Measurements from ENCODE around the gene SNAP29. TPM values are rescaled to one million over a fixed set of nuclear protein-coding genes. Genes with fewer than 3 reads are reported as not detected.

The SNAP29 gene
- total RNA-seq (2011; cell fraction: chromatin; rRNA removed; ENCODE audit: low replicate concordance): 63.6 and 66.4 TPM in 2 replicates
- total RNA-seq (2011; cell fraction: nucleolus; rRNA removed): 39.3 and 45.4 TPM in 2 replicates
- total RNA-seq (2011; cell fraction: nucleoplasm; rRNA removed): 59.8 and 84.4 TPM in 2 replicates
- 71.4 and 89.3 TPM in 2 replicates for total RNA-seq (2014; rRNA removed)
- total RNA-seq (2014; rRNA removed; fragmentation: Illumina TruSeq; extraction: Trizol): 58.1 and 64.4 TPM in 2 replicates
- total RNA-seq (2015; rRNA removed; fragmentation: Illumina TruSeq; extraction: Trizol): 70.6 and 75.9 TPM in 2 replicates
- 122 and 123 TPM in 2 replicates for total RNA-seq (2021)
- polyA plus RNA-seq (2011; rRNA removed): 187 and 200 TPM in 2 replicates
- polyA plus RNA-seq (2011; cell fraction: cytosol; rRNA removed): 97.0 and 115 TPM in 2 replicates
- 51.6 and 70.0 TPM in 2 replicates for polyA plus RNA-seq (2011; cell fraction: nucleus; rRNA removed)
- polyA plus RNA-seq (2012): 105 and 162 TPM in 2 replicates
- 181 and 250 TPM in 2 replicates for polyA plus RNA-seq (2014; fragmentation: Illumina TruSeq; extraction: Trizol)
- 10 to 100 TPM; 19.5 to 22.8 TPM for polyA plus RNA-seq (2014; fragmentation: Nextera tagmentation; extraction: Ambion mirVana)
- 136 and 161 TPM in 2 replicates for polyA plus RNA-seq (2014; rRNA removed)
- polyA minus RNA-seq (2011; rRNA and poly(A)+ RNA removed): 89.0 and 94.5 TPM in 2 replicates
- 44.9 and 53.1 TPM in 2 replicates for polyA minus RNA-seq (2011; cell fraction: cytosol; rRNA and poly(A)+ RNA removed)
- 14.3 and 25.0 TPM in 2 replicates for polyA minus RNA-seq (2011; cell fraction: nucleus; rRNA and poly(A)+ RNA removed)
- percentile 90 among the genes with signal in this experiment for Bru-seq, nascent RNA
- BruChase-seq, experiment 1, labeled RNA remaining after a 2-hour chase: percentile 83 among the genes with signal in this experiment
- BruChase-seq, experiment 2, labeled RNA remaining after a 6-hour chase: percentile 83 among the genes with signal in this experiment
- long read RNA-seq, experiment 1, full-length matches to known transcripts: 369 of 762 reads
- long read RNA-seq, experiment 1, partial matches to known transcripts: 348 of 762 reads
- long read RNA-seq, experiment 1, other reads (novel, unspliced or antisense): 45 of 762 reads
- long read RNA-seq, experiment 2, full-length matches to known transcripts: 135 of 186 reads
- long read RNA-seq, experiment 2, partial matches to known transcripts: 10 of 186 reads
- long read RNA-seq, experiment 2, other reads (novel, unspliced or antisense): 41 of 186 reads
- long read RNA-seq, experiment 3, full-length matches to known transcripts: 150 of 159 reads
- long read RNA-seq, experiment 3, partial matches to known transcripts: 5 of 159 reads
- long read RNA-seq, experiment 3, other reads (novel, unspliced or antisense): 4 of 159 reads

DNA sequence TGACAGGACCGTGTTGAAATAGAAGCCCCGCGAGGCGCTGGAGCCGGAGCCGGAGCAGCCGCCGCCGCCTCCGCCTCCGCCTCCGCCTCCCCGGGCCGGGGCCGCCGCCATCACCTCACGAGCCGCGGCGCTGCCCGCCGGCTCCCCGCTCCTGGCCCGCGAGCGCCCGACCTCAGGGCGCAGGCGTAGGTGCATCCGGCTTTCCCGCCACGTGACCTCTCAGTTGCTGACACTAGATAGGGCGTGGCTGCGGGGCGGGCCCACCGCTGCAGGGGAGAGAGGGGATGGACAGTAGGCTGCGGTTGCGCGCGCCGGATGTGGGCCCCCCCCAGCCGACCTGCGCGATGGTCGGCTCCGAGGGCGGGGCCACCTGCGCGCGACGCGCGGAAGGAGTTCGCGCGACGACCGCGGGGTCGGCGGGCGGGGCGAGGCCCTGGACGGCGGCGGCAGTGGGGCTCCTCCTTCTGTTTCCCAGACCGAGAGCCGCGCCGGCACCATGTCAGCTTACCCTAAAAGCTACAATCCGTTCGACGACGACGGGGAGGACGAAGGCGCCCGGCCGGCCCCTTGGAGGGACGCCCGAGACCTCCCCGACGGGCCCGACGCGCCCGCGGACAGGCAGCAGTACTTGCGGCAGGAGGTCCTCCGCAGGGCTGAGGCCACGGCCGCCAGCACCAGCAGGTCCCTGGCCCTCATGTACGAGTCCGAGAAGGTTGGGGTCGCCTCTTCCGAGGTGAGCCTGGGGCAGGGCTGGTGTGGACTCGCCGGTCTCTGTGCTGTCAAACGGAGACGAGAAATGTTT is at the start of gene SNAP29, which contains the start of gene PI4KA:
TSS of gene SNAP29 (plus strand) at position 393 of the 802 bp plus-strand sequence. CDS start at position 497, 104 bp downstream.
TSS of gene PI4KA (minus strand) at position 197 of the 802 bp plus-strand sequence. CDS start at position 111, 86 bp downstream.
- Histone ChIP-seq H3K9me3 (replicated peaks; ENCODE audit: control insufficient read depth, insufficient read depth, low read depth, low read length) (no peaks in the 10 kb centered on the region), H3K36me3 (ENCODE audit: control insufficient read depth, insufficient read depth, low read length) (peaks cover 27% of the 10 kb centered on the region; the same call in 2 of the 3 replicates), H3K4me1 (replicated peaks in 1 of 2; ENCODE audit: control insufficient read depth in 2 of 2, insufficient read depth in 2 of 2, low read length in 2 of 2) (peaks cover 53 to 78% of the 10 kb centered on the region in 2 experiments), H4K20me1 (replicated peaks; ENCODE audit: control insufficient read depth, insufficient read depth, low read length) (peaks cover 27% of the 10 kb centered on the region), H3K79me2 (ENCODE audit: control insufficient read depth, insufficient read depth, low read length) (peaks cover 84% of the 10 kb centered on the region), H3K9me1 (ENCODE audit: control insufficient read depth, insufficient read depth, low read length) (no peaks in the 10 kb centered on the region), H3K4me2 (ENCODE audit: insufficient read depth, low read length) (peak within 1 kb of the TSS; percentile 93), H3K4me3 (peak within 1 kb of the TSS; percentile 57), H3K9ac (ENCODE audit: insufficient read depth in 1 of 2, low read depth in 2 of 2, low read length in 2 of 2) (peak within 1 kb of the TSS; percentile 84 to 95), H2AFZ (ENCODE audit: low read depth, low read length) (peak within 1 kb of the TSS; percentile 93), H3K27me3 (ENCODE audit: control insufficient read depth in 2 of 2, insufficient read depth in 2 of 2, low read length in 2 of 2) (no peaks in the 10 kb centered on the region), H3K27ac (ENCODE audit: extremely low read depth, low read depth, low read length) (peak within 1 kb of the TSS; percentile 79)
- no TSS peak for BruUV-seq (replicated peaks)
- peak; percentile 100 for DNase-seq (ENCODE audit: extremely low read depth in 1 of 4, low spot score in 3 of 4)
- POLR2A ChIA-PET: interaction anchor here (0.6 to 11.8 kb wide), 11 partner anchors 8 to 749 kb away, joined by 3 to 172 read pairs (median 4); partner anchors contain the start of gene LZTR1
- peak; percentile 92 for ATAC-seq
- under 1% methylated on average over 100 of the region's 100 CpGs for WGBS (ENCODE audit: insufficient coverage, low coverage, missing lambda C conversion rate)
- in situ Hi-C loops (cut with MboI) (no loop called here), intact Hi-C loops (cut with micrococcal nuclease) (loop anchor here (1.0 to 10.0 kb wide), 4 partner anchors 8 to 796 kb away; partner anchors contain the start of genes CRKL and THAP7)
- FAIRE-seq: peak; percentile 86
- CTCF ChIA-PET (ENCODE audit: low intra/inter-chr PET ratio): interaction anchor here (1.0 to 1.4 kb wide), 3 partner anchors 26 to 123 kb away, joined by 3 to 4 read pairs (median 3); partner anchors contain the start of gene LZTR1
- no peak for TF ChIP-seq KAT7 (CRISPR knock-in tag; IDR thresholded peaks at IDR 0.05; ENCODE audit: borderline replicate concordance)
- no peak for TF ChIP-seq ZNF431 (CRISPR knock-in tag; IDR thresholded peaks at IDR 0.05)
- peak; percentile 82 for TF ChIP-seq HCFC1 (IDR thresholded peaks at IDR 0.05; ENCODE audit: low read depth, low read length)
- TF ChIP-seq, protein P1, sequence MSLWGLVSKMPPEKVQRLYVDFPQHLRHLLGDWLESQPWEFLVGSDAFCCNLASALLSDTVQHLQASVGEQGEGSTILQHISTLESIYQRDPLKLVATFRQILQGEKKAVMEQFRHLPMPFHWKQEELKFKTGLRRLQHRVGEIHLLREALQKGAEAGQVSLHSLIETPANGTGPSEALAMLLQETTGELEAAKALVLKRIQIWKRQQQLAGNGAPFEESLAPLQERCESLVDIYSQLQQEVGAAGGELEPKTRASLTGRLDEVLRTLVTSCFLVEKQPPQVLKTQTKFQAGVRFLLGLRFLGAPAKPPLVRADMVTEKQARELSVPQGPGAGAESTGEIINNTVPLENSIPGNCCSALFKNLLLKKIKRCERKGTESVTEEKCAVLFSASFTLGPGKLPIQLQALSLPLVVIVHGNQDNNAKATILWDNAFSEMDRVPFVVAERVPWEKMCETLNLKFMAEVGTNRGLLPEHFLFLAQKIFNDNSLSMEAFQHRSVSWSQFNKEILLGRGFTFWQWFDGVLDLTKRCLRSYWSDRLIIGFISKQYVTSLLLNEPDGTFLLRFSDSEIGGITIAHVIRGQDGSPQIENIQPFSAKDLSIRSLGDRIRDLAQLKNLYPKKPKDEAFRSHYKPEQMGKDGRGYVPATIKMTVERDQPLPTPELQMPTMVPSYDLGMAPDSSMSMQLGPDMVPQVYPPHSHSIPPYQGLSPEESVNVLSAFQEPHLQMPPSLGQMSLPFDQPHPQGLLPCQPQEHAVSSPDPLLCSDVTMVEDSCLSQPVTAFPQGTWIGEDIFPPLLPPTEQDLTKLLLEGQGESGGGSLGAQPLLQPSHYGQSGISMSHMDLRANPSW (CRISPR knock-in tag; IDR thresholded peaks at IDR 0.05): peak; percentile 100
- TF ChIP-seq MTA3 (IDR thresholded peaks at IDR 0.05; ENCODE audit: borderline replicate concordance): no peak
- TF ChIP-seq BRCA1 (IDR thresholded peaks at IDR 0.05): no peak
- TF ChIP-seq BRCA1 (CRISPR knock-in tag; IDR thresholded peaks at IDR 0.05): no peak
- TF ChIP-seq ZNF316 (IDR thresholded peaks at IDR 0.05): no peak
- TF ChIP-seq, protein P2, sequence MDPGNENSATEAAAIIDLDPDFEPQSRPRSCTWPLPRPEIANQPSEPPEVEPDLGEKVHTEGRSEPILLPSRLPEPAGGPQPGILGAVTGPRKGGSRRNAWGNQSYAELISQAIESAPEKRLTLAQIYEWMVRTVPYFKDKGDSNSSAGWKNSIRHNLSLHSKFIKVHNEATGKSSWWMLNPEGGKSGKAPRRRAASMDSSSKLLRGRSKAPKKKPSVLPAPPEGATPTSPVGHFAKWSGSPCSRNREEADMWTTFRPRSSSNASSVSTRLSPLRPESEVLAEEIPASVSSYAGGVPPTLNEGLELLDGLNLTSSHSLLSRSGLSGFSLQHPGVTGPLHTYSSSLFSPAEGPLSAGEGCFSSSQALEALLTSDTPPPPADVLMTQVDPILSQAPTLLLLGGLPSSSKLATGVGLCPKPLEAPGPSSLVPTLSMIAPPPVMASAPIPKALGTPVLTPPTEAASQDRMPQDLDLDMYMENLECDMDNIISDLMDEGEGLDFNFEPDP (CRISPR knock-in tag; IDR thresholded peaks at IDR 0.05): no peak
- peak; percentile 97 to 99; a peak in 3 of 4 replicates for TF ChIP-seq TBL1XR1 (IDR thresholded peaks at IDR 0.05; ENCODE audit: low read length in 2 of 2)
- TF ChIP-seq ZNF778 (CRISPR knock-in tag; IDR thresholded peaks at IDR 0.05): no peak
